ENCODE data around the gene NPPA. TPM values are rescaled to one million over a fixed set of nuclear protein-coding genes. Genes with fewer than 3 reads are reported as not detected.

NPPA gene
- total RNA-seq, 1 experiment from 2014 or later, result not detected

GRCh38 chr1:11885916-11886315, 38.3 kb upstream of the NPPA start:
- WGBS (ENCODE audit: extremely low coverage, insufficient read length, low lambda C conversion rate), result no CpG with 5 or more reads among the region's 6 CpGs
- peaks cover 10 to 23% of the 10 kb centered on the region in 2 experiments for H3K4me1 Mint-ChIP-seq
- no peaks in the 10 kb centered on the region for H3K79me2 ChIP-seq (ENCODE audit: insufficient read depth, low read length)
- H3K27ac Mint-ChIP-seq, result peak overlapping the region in 1 of 3 experiments; percentile 41; a peak in 3 of 7 replicates
- H4K91ac ChIP-seq (ENCODE audit: insufficient read length, low read depth, low read length), result no peak overlapping the region
- H3K4me2 ChIP-seq (ENCODE audit: insufficient read depth, insufficient read length, low read length), result no peak overlapping the region
- H2BK120ac ChIP-seq (ENCODE audit: low read depth, low read length, poor library complexity, severe bottlenecking), result no peak overlapping the region
- H3K56ac ChIP-seq (ENCODE audit: insufficient read length, low read depth, low read length), result no peak overlapping the region
- 0 out of 7 replicates have a peak, but pooled peaks cover 0 to 7% (median 0%) of the 10 kb centered on the region in 3 experiments for H3K36me3 Mint-ChIP-seq (ENCODE audit: insufficient read depth in 1 of 3, low read depth in 3 of 3)
- H4K5ac ChIP-seq (ENCODE audit: insufficient read length, low read depth, low read length), result no peak overlapping the region
- H3K23ac ChIP-seq (ENCODE audit: insufficient read length, low read depth, low read length), result no peak overlapping the region
- no peak overlapping the region for H2BK15ac ChIP-seq (ENCODE audit: low read depth, low read length)
- H3K18ac ChIP-seq (ENCODE audit: insufficient read length, low read depth, low read length), result no peak overlapping the region
- H2BK20ac ChIP-seq (ENCODE audit: low read depth, low read length, poor library complexity, severe bottlenecking), result no peak overlapping the region
- H4K20me1 ChIP-seq (ENCODE audit: control insufficient read depth, insufficient read depth, insufficient read length), result no peaks in the 10 kb centered on the region
- no peaks in the 10 kb centered on the region for H3K27me3 ChIP-seq (ENCODE audit: insufficient read depth, low read length)
- H4K8ac ChIP-seq (replicated peaks; ENCODE audit: insufficient read length, low read depth, low read length), result no peak overlapping the region
- H3K4me3 Mint-ChIP-seq, result no peak overlapping the region
- H2BK12ac ChIP-seq (ENCODE audit: insufficient read length, low read depth, low read length), result no peak overlapping the region
- peaks cover 2% of the 10 kb centered on the region; the same call in 1 of the 2 replicates for H3K4me1 ChIP-seq (ENCODE audit: insufficient read depth, low read length)
- H3K4ac ChIP-seq (ENCODE audit: low read depth, low read length), result no peak overlapping the region
- H2AFZ ChIP-seq (ENCODE audit: low read length), result no peak overlapping the region
- no peak for DNase-seq
- no peak overlapping the region for H3K9ac ChIP-seq (ENCODE audit: extremely low read depth, insufficient read length, low read length)
- TF ChIP-seq, protein P1, sequence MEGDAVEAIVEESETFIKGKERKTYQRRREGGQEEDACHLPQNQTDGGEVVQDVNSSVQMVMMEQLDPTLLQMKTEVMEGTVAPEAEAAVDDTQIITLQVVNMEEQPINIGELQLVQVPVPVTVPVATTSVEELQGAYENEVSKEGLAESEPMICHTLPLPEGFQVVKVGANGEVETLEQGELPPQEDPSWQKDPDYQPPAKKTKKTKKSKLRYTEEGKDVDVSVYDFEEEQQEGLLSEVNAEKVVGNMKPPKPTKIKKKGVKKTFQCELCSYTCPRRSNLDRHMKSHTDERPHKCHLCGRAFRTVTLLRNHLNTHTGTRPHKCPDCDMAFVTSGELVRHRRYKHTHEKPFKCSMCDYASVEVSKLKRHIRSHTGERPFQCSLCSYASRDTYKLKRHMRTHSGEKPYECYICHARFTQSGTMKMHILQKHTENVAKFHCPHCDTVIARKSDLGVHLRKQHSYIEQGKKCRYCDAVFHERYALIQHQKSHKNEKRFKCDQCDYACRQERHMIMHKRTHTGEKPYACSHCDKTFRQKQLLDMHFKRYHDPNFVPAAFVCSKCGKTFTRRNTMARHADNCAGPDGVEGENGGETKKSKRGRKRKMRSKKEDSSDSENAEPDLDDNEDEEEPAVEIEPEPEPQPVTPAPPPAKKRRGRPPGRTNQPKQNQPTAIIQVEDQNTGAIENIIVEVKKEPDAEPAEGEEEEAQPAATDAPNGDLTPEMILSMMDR (conservative IDR thresholded peaks at IDR 0.05), result no peak
- no peaks in the 10 kb centered on the region; the same call in 1 of the 2 replicates for H3K27me3 Mint-ChIP-seq (ENCODE audit: low read depth)
- no peak overlapping the region for H2AK5ac ChIP-seq (ENCODE audit: insufficient read length, low read length)
- H3T11ph ChIP-seq (ENCODE audit: low read length), result no peak overlapping the region
- H3K14ac ChIP-seq (ENCODE audit: insufficient read depth, low read length), result no peak overlapping the region; the same call in 1 of the 2 replicates
- peaks cover 0 to 5% of the 10 kb centered on the region in 2 experiments; a peak in 4 of 5 replicates for H3K9me3 Mint-ChIP-seq
- H2BK5ac ChIP-seq (ENCODE audit: insufficient read length, low read length), result no peak overlapping the region
- H3K79me1 ChIP-seq (ENCODE audit: insufficient read depth, low read depth, low read length, poor library complexity, severe bottlenecking), result no peaks in the 10 kb centered on the region
- H3K9me3 ChIP-seq (ENCODE audit: control insufficient read depth, low read depth, low read length), result no peaks in the 10 kb centered on the region
- no peaks in the 10 kb centered on the region for H3K23me2 ChIP-seq (ENCODE audit: insufficient read length, low read depth, low read length, poor library complexity, severe bottlenecking)
- no peak overlapping the region for H3K27ac ChIP-seq (ENCODE audit: insufficient read length, low read depth, low read length)

Measured in H9 (cell line).